Effector memory CD4-positive, alpha-beta T cell (primary cell): Measurements from ENCODE around the gene MIA.

ENCODE experiments used
- DNase-seq, 3 donors: peaks; one replicate each; pipeline ENCODE4 v3.0.0-alpha.2; 2020
- H3K27ac ChIP-seq: 2 replicates; pipeline ENCODE4 v1.7.0; 2013; ENCODE audit warnings: mild to moderate bottlenecking, low read length, moderate library complexity; ENCODE audit not compliant: insufficient read depth, poor library complexity, severe bottlenecking
- H3K27me3 ChIP-seq: replicated peaks from 2 replicates; pipeline ENCODE4 v1.7.0; 2013; ENCODE audit warnings: mild to moderate bottlenecking, low read length; ENCODE audit not compliant: insufficient read depth, control insufficient read depth, poor library complexity, severe bottlenecking
- H3K36me3 ChIP-seq: 2 replicates; pipeline ENCODE4 v1.7.0; 2013; ENCODE audit warnings: mild to moderate bottlenecking, low read length, moderate library complexity; ENCODE audit not compliant: control insufficient read depth, insufficient read depth
- H3K4me1 ChIP-seq: 2 replicates; pipeline ENCODE4 v1.7.0; 2013; ENCODE audit warnings: low read length, mild to moderate bottlenecking; ENCODE audit not compliant: control insufficient read depth, insufficient read depth, poor library complexity, severe bottlenecking
- H3K4me3 ChIP-seq: 2 replicates; pipeline ENCODE4 v1.7.0; 2013; ENCODE audit warnings: low read length, low read depth, mild to moderate bottlenecking; ENCODE audit not compliant: insufficient read depth, poor library complexity, severe bottlenecking
- H3K9me3 ChIP-seq: 2 replicates; pipeline ENCODE4 v1.7.0; 2013; ENCODE audit warnings: mild to moderate bottlenecking, low read length, moderate library complexity; ENCODE audit not compliant: control insufficient read depth

The MIA gene

DNA sequence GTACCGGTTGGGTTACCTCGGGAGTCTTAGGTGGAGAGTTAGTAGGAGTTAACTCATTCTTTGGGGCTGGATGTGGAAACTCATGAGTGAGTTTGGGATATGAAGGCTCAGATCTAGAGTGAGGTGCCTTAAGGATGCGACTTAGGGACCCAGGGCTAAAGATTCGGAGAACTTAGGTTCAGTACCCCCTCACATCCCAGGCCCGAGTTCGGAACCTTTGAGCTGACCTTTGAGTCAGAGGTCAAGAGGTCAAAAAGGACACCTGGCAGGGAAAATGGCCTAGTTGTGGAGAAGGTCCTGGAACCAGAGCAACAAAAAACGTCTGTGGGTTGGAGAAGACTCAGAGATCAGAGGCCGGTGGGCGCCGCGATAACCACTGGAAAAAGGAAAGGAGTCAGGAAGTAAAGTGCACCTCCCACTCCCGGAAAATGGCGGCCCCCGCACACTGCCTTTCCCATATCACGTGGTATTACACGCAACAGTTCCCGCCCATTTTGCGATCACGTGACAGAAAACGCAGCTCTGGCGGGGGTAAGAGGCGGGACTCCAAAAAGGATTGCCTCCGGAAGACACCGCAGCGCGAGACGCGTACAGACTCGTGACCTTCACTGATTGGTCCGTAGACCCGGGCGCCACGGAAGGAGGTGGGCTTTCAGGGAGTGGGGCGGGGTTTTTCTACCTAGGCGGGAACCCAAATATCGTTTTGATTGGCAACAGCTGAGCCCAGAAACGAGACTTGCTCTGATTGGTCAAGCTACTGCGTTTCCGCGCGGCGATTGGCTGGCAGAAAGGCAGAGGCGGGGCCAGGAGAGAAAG lies 25.1 kb upstream of the MIA start, which contains the start of gene ACTMAP:
TSS of gene ACTMAP (minus strand) at position 420 of the 816 bp plus-strand sequence. CDS start 674 bp downstream, outside the sequence.
- Histone ChIP-seq H3K27ac (peak within 1 kb of the TSS; percentile 89), H3K4me3 (peak within 1 kb of the TSS; percentile 76), H3K4me1 (peaks cover 33% of the 10 kb centered on the region), H3K9me3 (no peaks in the 10 kb centered on the region), H3K36me3 (no peaks in the 10 kb centered on the region), H3K27me3 (no peaks in the 10 kb centered on the region)
- peak; percentile 99 to 100 (median 100) for DNase-seq

DNA sequence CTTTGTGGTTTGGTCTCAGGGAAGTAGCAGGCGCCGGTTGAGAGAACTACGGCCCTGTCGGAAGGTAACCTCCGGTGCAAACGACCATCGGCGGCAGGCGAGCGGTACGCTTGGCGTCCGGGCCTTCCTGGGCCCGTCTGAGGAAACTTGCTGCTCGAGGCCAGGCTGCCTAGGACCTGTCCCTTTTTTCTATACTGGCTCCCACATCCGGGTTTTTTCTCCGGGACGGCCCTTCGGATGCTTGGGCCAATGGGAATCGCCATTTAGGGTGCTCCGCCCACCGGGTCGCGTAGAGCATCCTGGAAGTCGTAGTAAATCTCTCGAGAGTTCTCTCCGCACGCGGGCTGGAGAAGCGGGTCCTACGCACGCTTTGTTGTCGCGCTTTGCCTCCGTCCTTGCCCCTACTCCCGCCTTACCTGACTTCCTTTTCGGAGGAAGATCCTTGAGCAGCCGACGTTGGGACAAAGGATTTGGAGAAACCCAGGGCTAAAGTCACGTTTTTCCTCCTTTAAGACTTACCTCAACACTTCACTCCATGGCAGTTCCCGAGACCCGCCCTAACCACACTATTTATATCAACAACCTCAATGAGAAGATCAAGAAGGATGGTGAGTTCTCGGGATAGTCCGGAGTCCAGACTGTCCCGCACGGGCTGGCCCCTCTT lies 24.3 kb upstream of the MIA start, which contains the start of gene SNRPA:
TSS of gene SNRPA (plus strand) at position 330 of the 664 bp plus-strand sequence. CDS start at position 536, 206 bp downstream.
- H3K4me3 ChIP-seq, result peak within 1 kb of the TSS; percentile 76
- peaks cover 40% of the 10 kb centered on the region for H3K4me1 ChIP-seq
- peak; percentile 90 to 94 (median 94) for DNase-seq
- H3K9me3 ChIP-seq, result no peaks in the 10 kb centered on the region
- peak within 1 kb of the TSS; percentile 89 for H3K27ac ChIP-seq
- peaks cover 7% of the 10 kb centered on the region for H3K36me3 ChIP-seq
- no peaks in the 10 kb centered on the region for H3K27me3 ChIP-seq

DNA sequence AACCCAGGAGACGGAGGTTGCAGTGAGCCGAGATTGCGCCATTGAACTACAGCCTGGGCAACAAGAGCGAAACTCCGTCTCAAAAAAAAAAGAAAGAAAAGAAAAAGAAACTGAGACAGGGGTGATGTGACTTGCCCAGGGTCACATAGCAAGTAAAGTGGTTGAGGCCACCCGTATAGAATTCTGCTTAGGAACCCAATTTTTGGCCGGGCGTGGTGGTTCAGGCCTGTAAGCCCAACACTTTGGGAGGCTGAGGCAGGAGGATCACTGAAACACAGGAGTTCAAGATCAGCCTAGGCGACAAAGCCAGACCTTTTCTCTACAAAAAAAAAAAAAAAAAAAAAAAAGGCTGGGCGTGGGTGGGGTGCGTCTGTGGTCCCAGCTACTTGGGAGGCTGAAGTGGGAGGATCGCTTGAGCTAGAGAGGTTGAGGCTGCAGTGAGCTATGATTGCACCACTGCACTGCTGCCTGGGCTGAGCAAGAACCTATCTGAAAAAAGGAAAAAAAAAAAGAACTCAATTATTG lies 23.0 kb upstream of the MIA start:
- Histone ChIP-seq H3K36me3 (peaks cover 16% of the 10 kb centered on the region), H3K4me1 (peaks cover 48% of the 10 kb centered on the region), H3K27ac (peak overlapping the region; percentile 89), H3K27me3 (no peaks in the 10 kb centered on the region), H3K4me3 (peak overlapping the region; percentile 76), H3K9me3 (no peaks in the 10 kb centered on the region)
- no peak for DNase-seq

DNA sequence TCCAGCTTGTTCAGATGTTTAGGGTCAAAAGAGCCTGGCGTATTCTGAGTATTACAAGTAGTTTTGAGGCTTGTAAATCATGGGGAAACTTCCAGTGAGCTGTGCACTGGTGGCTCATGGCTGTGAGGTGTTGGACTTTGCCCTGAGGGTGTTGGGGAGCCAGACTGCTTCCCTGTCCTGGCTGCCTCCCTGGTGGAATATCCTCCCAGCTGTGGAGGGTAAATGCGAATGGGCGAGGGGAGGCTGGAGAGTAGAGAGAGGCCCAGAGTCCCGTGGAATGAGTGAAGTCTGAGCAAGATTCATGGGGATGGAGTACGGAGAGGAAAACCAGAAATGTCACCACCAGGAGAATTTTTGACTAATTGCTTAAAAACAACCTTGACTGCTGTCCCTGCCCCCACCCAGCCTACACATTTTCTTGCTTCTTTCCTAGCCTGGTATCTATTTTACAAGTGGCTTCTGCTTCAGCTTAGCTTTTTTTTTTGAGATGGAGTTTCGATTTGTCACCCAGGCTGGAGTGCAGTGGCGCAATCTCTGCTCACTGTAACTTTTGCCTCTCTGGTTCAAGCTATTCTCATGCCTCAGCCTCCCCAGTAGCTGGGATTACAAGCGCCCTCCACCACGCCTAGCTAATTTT lies 20.6 kb upstream of the MIA start:
- Histone ChIP-seq H3K27ac (peak overlapping the region; percentile 45), H3K4me3 (peak overlapping the region; percentile 13), H3K4me1 (peaks cover 47% of the 10 kb centered on the region), H3K27me3 (no peaks in the 10 kb centered on the region), H3K9me3 (no peaks in the 10 kb centered on the region), H3K36me3 (peaks cover 35% of the 10 kb centered on the region)
- no peak for DNase-seq

DNA sequence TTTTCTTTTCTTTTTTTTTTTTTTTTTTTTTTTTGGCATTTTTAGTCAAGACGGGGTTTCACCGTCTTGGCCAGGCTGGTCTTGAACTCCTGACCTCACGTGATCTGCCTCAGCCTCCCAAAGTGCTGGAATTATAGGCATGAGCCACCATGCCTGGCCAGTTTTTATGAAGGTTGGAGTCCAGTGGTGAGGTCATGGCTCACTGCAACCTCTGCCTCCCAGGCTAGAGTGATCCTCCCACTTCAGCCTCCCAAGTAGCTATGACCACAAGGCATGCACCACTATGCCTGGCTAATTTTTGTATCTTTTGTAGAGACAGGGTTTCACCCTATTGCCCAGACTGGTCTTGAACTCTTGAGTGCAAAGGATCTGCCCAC lies 20.1 kb upstream of the MIA start:
- H3K4me3 ChIP-seq, result peak overlapping the region; percentile 13
- no peak for DNase-seq
- peaks cover 40% of the 10 kb centered on the region for H3K36me3 ChIP-seq
- peak overlapping the region; percentile 45 for H3K27ac ChIP-seq
- H3K27me3 ChIP-seq, result no peaks in the 10 kb centered on the region
- peaks cover 42% of the 10 kb centered on the region for H3K4me1 ChIP-seq
- no peaks in the 10 kb centered on the region for H3K9me3 ChIP-seq

DNA sequence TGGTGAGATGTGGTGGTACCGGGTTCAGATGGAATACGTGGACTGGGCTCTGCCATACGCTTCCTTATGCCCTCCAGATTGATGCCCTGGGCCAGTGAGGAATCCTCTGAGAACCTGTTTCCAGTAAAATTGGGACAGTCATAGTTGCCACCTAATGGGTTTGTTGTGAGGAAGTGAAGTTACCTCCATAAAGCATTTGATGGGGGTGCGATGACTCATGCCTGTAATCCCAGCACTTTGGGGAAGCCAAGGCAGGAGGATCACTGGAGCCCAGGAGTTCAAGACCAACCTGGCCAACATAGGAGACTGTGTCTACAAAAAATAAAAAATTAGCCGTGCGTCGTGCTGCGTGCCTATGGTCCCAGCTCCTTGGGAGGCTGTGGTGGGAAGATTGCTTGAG lies 19.5 kb upstream of the MIA start:
- H3K9me3 ChIP-seq, result no peaks in the 10 kb centered on the region
- H3K4me1 ChIP-seq, result peaks cover 42% of the 10 kb centered on the region
- no peak overlapping the region for H3K4me3 ChIP-seq
- peaks cover 45% of the 10 kb centered on the region for H3K36me3 ChIP-seq
- no peak for DNase-seq
- H3K27me3 ChIP-seq, result no peaks in the 10 kb centered on the region
- no peak overlapping the region for H3K27ac ChIP-seq

DNA sequence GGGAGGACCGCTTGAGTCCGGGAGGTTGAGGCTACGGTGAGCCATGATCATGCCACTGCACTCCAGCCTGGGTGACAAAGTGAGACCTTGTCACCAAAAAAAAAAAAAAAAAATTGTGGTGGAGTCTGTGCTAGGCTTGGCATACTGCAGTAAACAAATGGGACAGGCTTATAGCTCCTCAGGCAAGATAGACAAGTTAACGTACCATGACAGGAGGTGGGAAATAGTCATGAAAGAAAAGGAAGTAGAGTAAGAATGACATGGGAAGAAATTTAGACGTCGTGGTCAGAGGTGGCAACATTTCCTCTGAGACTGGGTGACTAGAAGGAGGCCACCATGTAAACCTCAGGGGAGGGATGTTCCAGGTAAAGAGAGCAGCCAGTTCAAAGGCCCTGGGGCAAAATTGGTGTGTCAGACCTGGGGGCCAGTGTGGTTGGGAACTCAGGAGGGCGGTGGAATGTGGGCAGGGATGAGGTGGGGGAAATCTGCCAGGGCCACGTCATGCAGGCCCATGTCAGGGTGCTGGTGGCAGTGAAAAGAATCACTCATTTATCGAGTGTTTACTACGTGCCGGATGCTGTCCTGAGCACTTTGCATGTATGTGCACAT lies 18.7 kb upstream of the MIA start:
- Histone ChIP-seq H3K36me3 (peaks cover 53% of the 10 kb centered on the region), H3K4me3 (no peak overlapping the region), H3K4me1 (peaks cover 38% of the 10 kb centered on the region)

DNA sequence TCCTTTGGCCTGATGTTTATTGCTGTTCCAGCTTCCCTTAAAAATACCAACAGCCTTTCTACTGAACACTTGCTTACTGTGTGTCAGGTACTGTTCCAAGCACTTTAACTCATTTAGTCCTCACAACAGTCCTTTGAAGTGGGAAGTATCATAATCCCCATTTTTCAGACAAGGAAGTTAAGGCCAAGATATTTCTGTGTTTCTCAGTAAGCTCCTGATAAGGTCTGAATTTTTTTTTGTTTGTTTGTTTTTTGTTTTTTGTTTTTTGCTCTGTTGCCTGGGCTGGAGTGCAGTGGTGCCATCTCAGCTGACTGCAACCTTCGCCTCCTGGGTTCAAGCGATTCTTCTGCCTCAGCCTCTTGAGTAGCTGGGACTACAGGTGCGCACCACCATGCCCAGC lies 16.8 kb upstream of the MIA start:
- Histone ChIP-seq H3K4me3 (no peak overlapping the region), H3K27me3 (no peaks in the 10 kb centered on the region), H3K36me3 (peaks cover 72% of the 10 kb centered on the region), H3K27ac (no peak overlapping the region), H3K9me3 (no peaks in the 10 kb centered on the region), H3K4me1 (peaks cover 27% of the 10 kb centered on the region)
- DNase-seq, result no peak

More for the DNA sequence above, 18.7 kb upstream of the MIA start:
- no peaks in the 10 kb centered on the region for H3K27me3 ChIP-seq
- H3K27ac ChIP-seq, result no peak overlapping the region
- DNase-seq, result peak in 2 of 3 donors; percentile 17 to 37
- H3K9me3 ChIP-seq, result no peaks in the 10 kb centered on the region

DNA sequence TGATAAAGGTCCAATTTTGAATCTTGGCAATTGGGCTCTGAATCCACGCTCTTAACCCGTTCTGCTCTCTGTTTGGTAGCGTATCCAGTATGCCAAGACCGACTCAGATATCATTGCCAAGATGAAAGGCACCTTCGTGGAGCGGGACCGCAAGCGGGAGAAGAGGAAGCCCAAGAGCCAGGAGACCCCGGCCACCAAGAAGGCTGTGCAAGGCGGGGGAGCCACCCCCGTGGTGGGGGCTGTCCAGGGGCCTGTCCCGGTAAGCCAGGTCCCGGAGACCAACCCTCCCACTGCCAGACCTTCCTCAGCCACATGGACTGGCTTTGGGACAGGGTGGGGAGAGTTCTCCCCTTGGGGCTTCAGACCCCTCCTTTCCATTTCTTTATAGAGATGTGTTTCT lies 16.0 kb upstream of the MIA start:
- Histone ChIP-seq H3K4me3 (no peak overlapping the region), H3K9me3 (no peaks in the 10 kb centered on the region), H3K27ac (no peak overlapping the region), H3K27me3 (no peaks in the 10 kb centered on the region), H3K36me3 (peaks cover 80% of the 10 kb centered on the region), H3K4me1 (peaks cover 20% of the 10 kb centered on the region)
- no peak for DNase-seq
